ENCODE results near the gene UQCRFS1.

GRCh38 chr19:29217616-29218015 is 4.7 kb upstream of the UQCRFS1 start:
- TF ChIP-seq POLR2A (IDR thresholded peaks at IDR 0.05) (no peak), CTCF (IDR thresholded peaks at IDR 0.05) (no peak)
